Measurements from ENCODE around the gene CD209.
A peak's percentile ranks its signal among the peaks of the same experiment; 100 is the strongest.

GRCh38 chr19:7729831-7730285, 17.5 kb downstream of the CD209 start:
- no peak for TF ChIP-seq CTCF (IDR thresholded peaks at IDR 0.05)
- peak; percentile 44 for TF ChIP-seq EZH2 (IDR thresholded peaks at IDR 0.05)

All from neural progenitor cell (in vitro differentiated cells).